ENCODE data around the gene CA12. TPM values are rescaled to one million over a fixed set of nuclear protein-coding genes. Genes with fewer than 3 reads are reported as not detected.
A peak's percentile ranks its signal among the peaks of the same experiment; 100 is the strongest.

The CA12 gene
- total RNA-seq, 2 donors from 2014 or later = 1.3 to 5.5 TPM

GRCh38 chr15:63372018-63372705 lies 9.5 kb downstream of the CA12 start:
- peak; percentile 76 for DNase-seq (ENCODE audit: low spot score)
- peaks cover 0 to 19% of the 10 kb centered on the region in 2 donors for H3K4me1 ChIP-seq
- no peaks in the 10 kb centered on the region for H3K9me3 ChIP-seq
- H3K27ac ChIP-seq = peak overlapping the region in 1 of 2 donors; percentile 13
- H3K27me3 ChIP-seq = no peaks in the 10 kb centered on the region
- TF ChIP-seq, protein P1, sequence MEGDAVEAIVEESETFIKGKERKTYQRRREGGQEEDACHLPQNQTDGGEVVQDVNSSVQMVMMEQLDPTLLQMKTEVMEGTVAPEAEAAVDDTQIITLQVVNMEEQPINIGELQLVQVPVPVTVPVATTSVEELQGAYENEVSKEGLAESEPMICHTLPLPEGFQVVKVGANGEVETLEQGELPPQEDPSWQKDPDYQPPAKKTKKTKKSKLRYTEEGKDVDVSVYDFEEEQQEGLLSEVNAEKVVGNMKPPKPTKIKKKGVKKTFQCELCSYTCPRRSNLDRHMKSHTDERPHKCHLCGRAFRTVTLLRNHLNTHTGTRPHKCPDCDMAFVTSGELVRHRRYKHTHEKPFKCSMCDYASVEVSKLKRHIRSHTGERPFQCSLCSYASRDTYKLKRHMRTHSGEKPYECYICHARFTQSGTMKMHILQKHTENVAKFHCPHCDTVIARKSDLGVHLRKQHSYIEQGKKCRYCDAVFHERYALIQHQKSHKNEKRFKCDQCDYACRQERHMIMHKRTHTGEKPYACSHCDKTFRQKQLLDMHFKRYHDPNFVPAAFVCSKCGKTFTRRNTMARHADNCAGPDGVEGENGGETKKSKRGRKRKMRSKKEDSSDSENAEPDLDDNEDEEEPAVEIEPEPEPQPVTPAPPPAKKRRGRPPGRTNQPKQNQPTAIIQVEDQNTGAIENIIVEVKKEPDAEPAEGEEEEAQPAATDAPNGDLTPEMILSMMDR (IDR thresholded peaks at IDR 0.05) = no peak
- no peaks in the 10 kb centered on the region for H3K36me3 ChIP-seq
- no peak overlapping the region for H3K4me3 ChIP-seq

- Histone ChIP-seq H3K27me3 (no peaks in the 10 kb centered on the region), H3K27ac (peak overlapping the region in 1 of 2 donors; percentile 13), H3K36me3 (no peaks in the 10 kb centered on the region), H3K4me3 (no peak overlapping the region), H3K4me1 (peaks cover 0 to 19% of the 10 kb centered on the region in 2 donors), H3K9me3 (no peaks in the 10 kb centered on the region)
- DNase-seq (ENCODE audit: low spot score) = no peak
- TF ChIP-seq, protein P1 (IDR thresholded peaks at IDR 0.05) = no peak
Observed at GRCh38 chr15:63371297-63371918, 10.2 kb downstream of the CA12 start.

- H3K4me3 ChIP-seq = no peak overlapping the region
- H3K4me1 ChIP-seq = peaks cover 0 to 18% of the 10 kb centered on the region in 2 donors
- TF ChIP-seq, protein P1 (IDR thresholded peaks at IDR 0.05) = no peak
- no peak for DNase-seq (ENCODE audit: low spot score)
- no peak overlapping the region for H3K27ac ChIP-seq
- H3K36me3 ChIP-seq = no peaks in the 10 kb centered on the region
- no peaks in the 10 kb centered on the region for H3K9me3 ChIP-seq
- H3K27me3 ChIP-seq = no peaks in the 10 kb centered on the region
Observed at GRCh38 chr15:63370764-63371163, 10.9 kb downstream of the CA12 start.

- Histone ChIP-seq H3K4me3 (no peak overlapping the region), H3K27me3 (no peaks in the 10 kb centered on the region), H3K9me3 (no peaks in the 10 kb centered on the region), H3K4me1 (peaks cover 0 to 8% of the 10 kb centered on the region in 2 donors), H3K27ac (no peak overlapping the region), H3K36me3 (no peaks in the 10 kb centered on the region)
- DNase-seq (ENCODE audit: low spot score) = no peak
- TF ChIP-seq, protein P1 (IDR thresholded peaks at IDR 0.05) = no peak
Observed at GRCh38 chr15:63369781-63370180, 11.9 kb downstream of the CA12 start.

DNA sequence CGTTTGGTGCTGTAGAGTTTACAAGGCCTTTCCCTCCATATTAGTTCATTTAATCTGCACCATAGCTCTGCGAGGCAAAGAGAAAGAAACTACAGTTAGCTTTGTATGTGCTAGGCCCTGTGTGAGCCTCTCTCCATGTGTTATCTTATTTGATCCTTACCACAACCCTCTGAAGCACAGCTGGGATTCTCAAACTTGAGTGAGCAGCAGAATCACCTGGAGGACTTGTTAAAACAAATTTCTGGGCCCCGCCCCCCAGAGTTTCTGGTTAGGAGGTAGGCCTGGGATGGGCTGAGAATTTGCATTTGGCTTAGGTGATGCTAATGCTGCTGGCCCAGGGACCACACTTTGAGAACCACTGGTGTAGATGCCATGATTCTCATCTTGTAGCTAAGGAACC lies 12.3 kb downstream of the CA12 start:
- H3K4me3 ChIP-seq = no peak overlapping the region
- no peaks in the 10 kb centered on the region for H3K9me3 ChIP-seq
- no peak for DNase-seq (ENCODE audit: low spot score)
- H3K4me1 ChIP-seq = peaks cover 0 to 3% of the 10 kb centered on the region in 2 donors
- H3K27me3 ChIP-seq = no peaks in the 10 kb centered on the region
- TF ChIP-seq, protein P1 (IDR thresholded peaks at IDR 0.05) = no peak
- H3K27ac ChIP-seq = no peak overlapping the region
- H3K36me3 ChIP-seq = no peaks in the 10 kb centered on the region

All from right atrium auricular region (tissue), 2 donors.